ENCODE results near the gene ITGA7. TPM values are rescaled to one million over a fixed set of nuclear protein-coding genes. Genes with fewer than 3 reads are reported as not detected.

The ITGA7 gene
- total RNA-seq, 3 donors from 2014 or later, result 20.5 to 190 (median 33.1) TPM

GRCh38 chr12:55713721-55714120, 6.0 kb upstream of the ITGA7 start:
- no peaks in the 10 kb centered on the region for H3K27me3 ChIP-seq
- no peak for DNase-seq (ENCODE audit: low spot score in 2 of 2)
- H3K9me3 ChIP-seq, result no peaks in the 10 kb centered on the region
- no peak for TF ChIP-seq POLR2A (IDR thresholded peaks at IDR 0.05)
- TF ChIP-seq POLR2AphosphoS5 (IDR thresholded peaks at IDR 0.05), result no peak
- TF ChIP-seq, protein P1, sequence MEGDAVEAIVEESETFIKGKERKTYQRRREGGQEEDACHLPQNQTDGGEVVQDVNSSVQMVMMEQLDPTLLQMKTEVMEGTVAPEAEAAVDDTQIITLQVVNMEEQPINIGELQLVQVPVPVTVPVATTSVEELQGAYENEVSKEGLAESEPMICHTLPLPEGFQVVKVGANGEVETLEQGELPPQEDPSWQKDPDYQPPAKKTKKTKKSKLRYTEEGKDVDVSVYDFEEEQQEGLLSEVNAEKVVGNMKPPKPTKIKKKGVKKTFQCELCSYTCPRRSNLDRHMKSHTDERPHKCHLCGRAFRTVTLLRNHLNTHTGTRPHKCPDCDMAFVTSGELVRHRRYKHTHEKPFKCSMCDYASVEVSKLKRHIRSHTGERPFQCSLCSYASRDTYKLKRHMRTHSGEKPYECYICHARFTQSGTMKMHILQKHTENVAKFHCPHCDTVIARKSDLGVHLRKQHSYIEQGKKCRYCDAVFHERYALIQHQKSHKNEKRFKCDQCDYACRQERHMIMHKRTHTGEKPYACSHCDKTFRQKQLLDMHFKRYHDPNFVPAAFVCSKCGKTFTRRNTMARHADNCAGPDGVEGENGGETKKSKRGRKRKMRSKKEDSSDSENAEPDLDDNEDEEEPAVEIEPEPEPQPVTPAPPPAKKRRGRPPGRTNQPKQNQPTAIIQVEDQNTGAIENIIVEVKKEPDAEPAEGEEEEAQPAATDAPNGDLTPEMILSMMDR (IDR thresholded peaks at IDR 0.05), result no peak
- no peaks in the 10 kb centered on the region for H3K36me3 ChIP-seq
- intact Hi-C loops (cut with DNase I; ENCODE audit: low total_unique reads), result no loop called here
- H3K4me3 ChIP-seq, result no peak overlapping the region
- no peak overlapping the region for H3K27ac ChIP-seq
- peaks cover 8 to 14% of the 10 kb centered on the region in 2 donors for H3K4me1 ChIP-seq

DNA sequence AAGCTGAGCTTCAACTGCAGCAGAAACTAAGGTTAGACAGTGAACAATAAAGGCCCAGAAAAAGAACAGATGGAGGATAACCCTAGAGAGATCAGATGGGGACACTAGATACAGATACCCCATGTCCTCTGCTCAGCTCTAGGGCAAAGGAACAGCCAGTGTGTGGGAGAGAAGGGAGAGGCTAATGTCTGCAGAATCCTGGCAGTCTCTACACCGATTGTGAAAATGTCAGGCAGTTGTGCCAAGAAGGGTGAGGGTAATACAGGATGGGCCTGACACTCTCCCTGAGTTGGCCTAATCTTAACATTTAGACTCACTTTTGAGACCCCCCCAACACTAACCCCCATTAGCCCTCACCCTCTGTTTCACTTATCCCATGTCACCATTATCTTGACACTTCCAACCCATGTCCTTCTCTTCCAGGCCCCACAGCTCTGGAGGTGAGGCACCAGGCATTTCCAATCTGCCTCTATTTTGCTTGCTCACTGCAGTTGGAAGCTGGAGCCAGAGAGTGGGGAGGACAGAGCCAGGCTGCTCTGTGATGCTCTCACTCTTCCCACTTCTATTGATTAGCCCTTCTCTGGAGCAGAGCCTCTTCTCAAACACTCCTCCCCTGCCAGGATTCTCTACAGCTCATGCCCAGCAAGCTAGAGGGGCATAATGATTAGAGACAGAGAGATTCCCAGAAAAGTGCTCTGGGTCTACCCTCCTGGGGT, 5.2 kb upstream of the ITGA7 start:
- no peak for DNase-seq (ENCODE audit: low spot score in 2 of 2)
- Histone ChIP-seq H3K27me3 (no peaks in the 10 kb centered on the region), H3K27ac (peak overlapping the region in 1 of 2 donors; percentile 14), H3K9me3 (no peaks in the 10 kb centered on the region), H3K4me3 (no peak overlapping the region), H3K36me3 (no peaks in the 10 kb centered on the region), H3K4me1 (peaks cover 5 to 12% of the 10 kb centered on the region in 2 donors)
- intact Hi-C loops (cut with DNase I; ENCODE audit: low total_unique reads), result no loop called here
- TF ChIP-seq POLR2AphosphoS5 (IDR thresholded peaks at IDR 0.05) (no peak), POLR2A (IDR thresholded peaks at IDR 0.05) (no peak)
- TF ChIP-seq, protein P1 (IDR thresholded peaks at IDR 0.05), result no peak

GRCh38 chr12:55711786-55712553, 4.3 kb upstream of the ITGA7 start:
- peak overlapping the region in 1 of 2 donors; percentile 14 for H3K27ac ChIP-seq
- H3K4me1 ChIP-seq, result peaks cover 3 to 4% of the 10 kb centered on the region in 2 donors
- no peak overlapping the region for H3K4me3 ChIP-seq
- TF ChIP-seq POLR2AphosphoS5 (IDR thresholded peaks at IDR 0.05), result no peak
- TF ChIP-seq, protein P1 (IDR thresholded peaks at IDR 0.05), result no peak
- no peak for TF ChIP-seq POLR2A (IDR thresholded peaks at IDR 0.05)
- no peaks in the 10 kb centered on the region for H3K27me3 ChIP-seq
- intact Hi-C loops (cut with DNase I; ENCODE audit: low total_unique reads), result no loop called here
- DNase-seq (ENCODE audit: low spot score in 2 of 2), result no peak
- H3K36me3 ChIP-seq, result no peaks in the 10 kb centered on the region
- no peaks in the 10 kb centered on the region for H3K9me3 ChIP-seq

GRCh38 chr12:55708695-55709233, 1.1 kb upstream of the ITGA7 start:
- H3K4me3 ChIP-seq, result peak overlapping the region; percentile 49 to 86 (median 68)
- DNase-seq (ENCODE audit: low spot score in 2 of 2), result no peak
- no peaks in the 10 kb centered on the region for H3K36me3 ChIP-seq
- TF ChIP-seq POLR2AphosphoS5 (IDR thresholded peaks at IDR 0.05) (no peak), POLR2A (IDR thresholded peaks at IDR 0.05) (no peak)
- TF ChIP-seq, protein P1 (IDR thresholded peaks at IDR 0.05), result no peak
- H3K27ac ChIP-seq, result no peak overlapping the region
- H3K9me3 ChIP-seq, result no peaks in the 10 kb centered on the region
- H3K27me3 ChIP-seq, result no peaks in the 10 kb centered on the region
- intact Hi-C loops (cut with DNase I; ENCODE audit: low total_unique reads), result no loop called here
- peaks cover 0 to 4% of the 10 kb centered on the region in 2 donors for H3K4me1 ChIP-seq
